GM21737 (cell line): ENCODE measurements around the gene TSHZ2.
"Not testable (repeated sequence)": the region's sequence is repeated elsewhere in the genome, so short reads cannot be mapped to it uniquely, and the experiment has no call there.

Experiments
- ATAC-seq: cut with Tn5 transposase; IDR thresholded peaks from one replicate; pipeline ENCODE4 v1.9.1; 2021; ENCODE audit warnings: mild to moderate bottlenecking, moderate library complexity; ENCODE audit not compliant: unreplicated experiment

Gene TSHZ2

GRCh38 chr20:53366928-53367327 is 394.8 kb downstream of the TSHZ2 start:
- not testable (repeated sequence) for ATAC-seq

GRCh38 chr20:53369871-53370270 is 397.7 kb downstream of the TSHZ2 start:
- ATAC-seq: no peak

GRCh38 chr20:53370345-53370961 is 398.3 kb downstream of the TSHZ2 start:
- ATAC-seq: no peak

GRCh38 chr20:53371216-53371615 is 399.1 kb downstream of the TSHZ2 start:
- no peak for ATAC-seq

GRCh38 chr20:53376021-53376420 is 403.9 kb downstream of the TSHZ2 start:
- ATAC-seq: no peak

GRCh38 chr20:53379014-53379832 is 407.1 kb downstream of the TSHZ2 start:
- ATAC-seq: no peak

- ATAC-seq: no peak
These were observed 407.6 kb downstream of the TSHZ2 start for GRCh38 chr20:53379833-53380120.

GRCh38 chr20:53381568-53382262 is 409.6 kb downstream of the TSHZ2 start:
- ATAC-seq: no peak

GRCh38 chr20:53382263-53382844 is 410.2 kb downstream of the TSHZ2 start:
- no peak for ATAC-seq

- ATAC-seq: no peak
These were observed 411.8 kb downstream of the TSHZ2 start for GRCh38 chr20:53383916-53384315.

GRCh38 chr20:53384392-53384791 is 412.2 kb downstream of the TSHZ2 start:
- no peak for ATAC-seq

- ATAC-seq: no peak
These were observed 414.0 kb downstream of the TSHZ2 start for GRCh38 chr20:53385941-53386767.

GRCh38 chr20:53387983-53388675 is 416.0 kb downstream of the TSHZ2 start:
- no peak for ATAC-seq

- ATAC-seq: no peak
These were observed 417.6 kb downstream of the TSHZ2 start for GRCh38 chr20:53389516-53390300.

- ATAC-seq: no peak
These were observed 418.6 kb downstream of the TSHZ2 start for GRCh38 chr20:53390770-53391169.

- ATAC-seq: no peak
These were observed 422.3 kb downstream of the TSHZ2 start for GRCh38 chr20:53394433-53394832.

- no peak for ATAC-seq
These were observed 423.2 kb downstream of the TSHZ2 start for GRCh38 chr20:53395188-53395923.

- no peak for ATAC-seq
These were observed 426.9 kb downstream of the TSHZ2 start for GRCh38 chr20:53399083-53399482.
